AG10803 (cell line): ENCODE measurements around the gene HOXA3.

Experiments used
- DNase-seq: peaks from one replicate; pipeline ENCODE4 v3.0.0; 2010; ENCODE audit warnings: low read depth
- H3K4me3 ChIP-seq: 2 replicates; pipeline ENCODE4 v1.5.1; 2011; ENCODE audit warnings: mild to moderate bottlenecking, low read length, control low read depth
- TF ChIP-seq, protein P1 (sequence below): conservative IDR thresholded peaks from 2 replicates; pipeline ENCODE4 v1.5.1; 2011; ENCODE audit warnings: mild to moderate bottlenecking, low read length, control low read depth, inconsistent platforms

Gene HOXA3

GRCh38 chr7:27161721-27162560 is 9.6 kb upstream of the HOXA3 start:
- no peak for DNase-seq

GRCh38 chr7:27161214-27161720 is 8.9 kb upstream of the HOXA3 start:
- TF ChIP-seq, protein P1, sequence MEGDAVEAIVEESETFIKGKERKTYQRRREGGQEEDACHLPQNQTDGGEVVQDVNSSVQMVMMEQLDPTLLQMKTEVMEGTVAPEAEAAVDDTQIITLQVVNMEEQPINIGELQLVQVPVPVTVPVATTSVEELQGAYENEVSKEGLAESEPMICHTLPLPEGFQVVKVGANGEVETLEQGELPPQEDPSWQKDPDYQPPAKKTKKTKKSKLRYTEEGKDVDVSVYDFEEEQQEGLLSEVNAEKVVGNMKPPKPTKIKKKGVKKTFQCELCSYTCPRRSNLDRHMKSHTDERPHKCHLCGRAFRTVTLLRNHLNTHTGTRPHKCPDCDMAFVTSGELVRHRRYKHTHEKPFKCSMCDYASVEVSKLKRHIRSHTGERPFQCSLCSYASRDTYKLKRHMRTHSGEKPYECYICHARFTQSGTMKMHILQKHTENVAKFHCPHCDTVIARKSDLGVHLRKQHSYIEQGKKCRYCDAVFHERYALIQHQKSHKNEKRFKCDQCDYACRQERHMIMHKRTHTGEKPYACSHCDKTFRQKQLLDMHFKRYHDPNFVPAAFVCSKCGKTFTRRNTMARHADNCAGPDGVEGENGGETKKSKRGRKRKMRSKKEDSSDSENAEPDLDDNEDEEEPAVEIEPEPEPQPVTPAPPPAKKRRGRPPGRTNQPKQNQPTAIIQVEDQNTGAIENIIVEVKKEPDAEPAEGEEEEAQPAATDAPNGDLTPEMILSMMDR: no peak
- peak overlapping the region; percentile 87 for H3K4me3 ChIP-seq
- no peak for DNase-seq

More at GRCh38 chr7:27161721-27162560, 9.6 kb upstream of the HOXA3 start:
- TF ChIP-seq, protein P1: no peak
- H3K4me3 ChIP-seq: peak overlapping the region; percentile 87

DNA sequence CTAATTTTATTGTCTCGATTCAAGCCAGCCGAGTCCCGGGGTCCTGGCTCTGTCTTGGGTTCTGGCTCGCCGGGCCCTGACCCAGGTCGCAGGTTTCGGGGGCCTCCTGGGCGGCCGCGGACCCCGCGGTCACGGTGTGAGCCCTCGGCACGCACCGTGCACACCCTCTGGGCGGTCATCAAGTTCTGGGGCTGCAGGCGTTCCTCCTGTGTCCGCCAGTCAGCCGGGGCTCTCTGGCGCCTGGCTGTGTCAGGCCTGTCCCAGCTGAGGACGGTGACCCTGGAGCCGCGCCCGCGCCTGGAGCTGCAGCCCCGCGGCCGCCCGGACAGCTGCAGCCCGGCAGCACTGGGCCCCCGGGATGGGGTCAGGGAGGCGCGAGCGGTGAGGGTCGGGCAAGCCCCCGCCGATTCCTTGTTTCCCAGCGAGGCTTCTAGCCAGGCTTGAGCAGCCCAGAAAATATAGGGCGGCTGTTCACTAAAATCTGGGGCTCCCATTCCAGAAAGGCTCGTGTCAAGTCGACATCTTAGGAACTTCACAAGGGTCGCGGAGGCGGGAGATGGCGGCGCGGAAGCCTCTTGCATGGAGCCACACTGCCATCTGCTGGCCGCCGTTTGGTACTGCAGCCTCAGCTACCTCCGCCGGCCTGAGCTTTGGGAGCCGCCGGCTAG is 8.3 kb upstream of the HOXA3 start:
- peak overlapping the region; percentile 87 for H3K4me3 ChIP-seq
- peak; percentile 83 for DNase-seq
- TF ChIP-seq, protein P1: peak; percentile 94

DNA sequence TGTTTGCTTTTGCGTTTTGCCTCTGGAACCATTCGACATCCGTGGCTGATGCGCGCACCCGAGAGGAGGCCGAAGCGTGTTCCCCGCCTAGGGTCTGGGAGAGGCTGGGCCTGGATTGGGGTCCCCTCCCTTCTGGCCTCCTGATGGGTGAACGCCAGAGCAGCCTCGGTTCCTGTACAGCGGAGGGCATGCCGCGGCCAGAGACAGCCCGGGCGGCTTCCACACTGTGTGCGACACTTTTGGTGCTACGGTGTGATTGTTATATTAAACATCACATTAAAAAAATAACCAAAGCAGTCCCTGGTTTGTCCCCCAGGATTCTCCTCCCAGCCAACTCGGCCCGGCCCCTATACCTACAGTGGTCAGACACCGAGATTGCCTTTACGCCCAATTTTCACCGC is 7.8 kb upstream of the HOXA3 start:
- DNase-seq: no peak
- H3K4me3 ChIP-seq: peak overlapping the region; percentile 87
- TF ChIP-seq, protein P1: no peak

DNA sequence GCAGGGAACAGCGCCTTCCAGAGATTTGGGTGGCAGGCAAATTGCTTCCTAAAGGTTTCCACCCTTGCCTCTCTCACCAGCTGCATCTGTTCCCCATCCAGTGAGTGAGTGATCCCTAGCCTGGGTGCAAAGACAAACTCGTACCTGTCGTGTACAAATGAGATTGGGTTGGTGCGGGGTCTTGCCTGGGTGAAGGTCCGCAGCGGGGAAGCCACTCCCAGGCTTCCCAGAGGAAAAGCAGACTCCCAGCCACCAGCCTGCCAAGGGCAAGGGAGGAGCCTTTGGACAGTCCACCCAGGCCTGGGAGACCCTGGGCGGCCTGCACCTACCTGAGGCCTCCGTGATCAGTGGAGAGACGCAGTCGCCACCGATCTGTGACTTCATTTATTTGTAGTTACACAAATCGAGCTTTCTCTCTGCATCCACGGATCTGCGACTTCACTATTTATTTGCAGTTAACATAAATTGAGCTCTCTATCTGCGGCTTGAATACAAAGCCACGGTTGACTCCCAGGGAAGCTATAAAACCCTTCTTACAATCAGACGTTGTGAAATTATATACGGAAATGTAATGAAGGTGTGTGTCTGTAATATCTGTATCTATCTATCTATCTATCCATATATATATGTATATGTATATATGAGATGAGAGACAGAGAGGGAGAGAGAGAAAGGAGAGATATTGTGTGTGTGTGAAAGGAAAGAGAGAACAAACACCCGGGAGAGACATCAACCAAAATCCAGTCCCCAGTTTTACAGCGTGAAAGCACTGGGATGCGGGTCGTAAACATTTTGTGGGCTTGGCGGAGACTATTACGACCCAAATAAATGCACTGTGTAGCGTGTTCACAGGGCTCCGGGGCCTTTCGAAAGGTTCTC is 7.1 kb upstream of the HOXA3 start:
- TF ChIP-seq, protein P1: no peak
- no peak for DNase-seq
- H3K4me3 ChIP-seq: no peak overlapping the region

GRCh38 chr7:27158436-27159265 is 6.3 kb upstream of the HOXA3 start:
- TF ChIP-seq, protein P1: no peak
- DNase-seq: no peak
- no peak overlapping the region for H3K4me3 ChIP-seq
